ENCODE measurements around the gene GTF2H1.
A peak's percentile ranks its signal among the peaks of the same experiment; 100 is the strongest.

GTF2H1 gene

DNA sequence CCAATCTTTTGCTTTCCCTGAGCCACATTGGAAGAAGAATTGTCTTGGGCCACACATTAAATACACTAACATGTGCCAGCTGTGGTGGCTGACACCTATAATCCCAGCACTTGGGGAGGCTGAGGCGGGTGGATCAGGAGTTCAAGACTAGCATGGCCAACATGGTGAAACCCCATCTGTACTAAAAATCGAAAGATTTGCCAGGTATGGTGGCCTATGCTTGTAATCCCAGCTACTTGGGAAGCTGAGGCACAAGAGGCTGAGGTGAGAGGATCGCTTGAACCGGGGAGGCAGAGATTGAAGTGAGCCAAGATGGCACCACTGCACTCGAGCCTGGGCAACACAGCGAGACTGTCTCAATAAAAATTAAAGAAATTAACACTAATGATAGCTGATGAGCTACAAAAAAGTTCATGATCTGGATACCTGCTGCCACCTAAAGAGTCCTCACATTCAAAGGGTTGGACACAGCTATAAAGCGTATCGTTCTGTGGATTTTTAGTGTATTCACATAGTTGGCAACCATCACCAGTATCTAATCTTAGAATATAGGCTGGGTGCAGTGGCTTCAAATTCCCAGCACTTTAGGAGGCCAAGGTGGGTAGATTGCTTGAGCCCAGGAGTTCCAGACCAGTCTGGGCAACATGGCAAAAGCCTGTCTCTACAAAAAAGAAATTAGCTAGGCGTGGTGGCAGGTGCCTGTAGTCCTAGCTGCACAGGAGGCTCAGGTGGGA lies 86.4 kb downstream of the GTF2H1 start:
- Mint-ChIP-seq H3K27ac (no peak overlapping the region), H3K9me3 (no peaks in the 10 kb centered on the region), H3K4me1 (peaks cover 9% of the 10 kb centered on the region), H3K27me3 (no peaks in the 10 kb centered on the region), H3K36me3 (ENCODE audit: low read depth) (peaks cover 32% of the 10 kb centered on the region), H3K4me3 (no peak overlapping the region)
- peak; percentile 27 for DNase-seq
- ATAC-seq: peak; percentile 40

DNA sequence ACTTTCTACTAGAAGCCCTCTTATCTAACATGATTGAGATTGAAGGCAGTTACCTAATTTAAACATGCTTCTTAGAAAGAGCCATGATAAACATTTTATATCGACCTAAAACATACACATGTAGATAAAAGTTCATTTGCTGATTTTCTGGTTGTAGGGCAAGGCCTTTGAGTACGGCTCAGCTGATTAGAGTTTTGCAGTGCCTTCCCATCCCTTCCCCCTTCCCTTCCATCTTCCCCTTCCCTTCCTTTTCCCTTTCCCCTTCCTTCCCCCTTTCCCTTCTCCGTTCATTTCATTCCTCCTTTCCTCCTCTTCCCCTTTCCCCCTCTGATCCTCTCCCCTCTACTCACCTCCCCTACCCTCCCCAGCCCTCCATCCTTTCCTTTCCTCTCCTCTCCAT lies 94.1 kb downstream of the GTF2H1 start:
- no peak overlapping the region for H3K4me3 Mint-ChIP-seq
- no peaks in the 10 kb centered on the region for H3K36me3 Mint-ChIP-seq (ENCODE audit: low read depth)
- DNase-seq (no peak), ATAC-seq (no peak)
- peaks cover 11% of the 10 kb centered on the region for H3K4me1 Mint-ChIP-seq
- no peaks in the 10 kb centered on the region for H3K9me3 Mint-ChIP-seq
- H3K27ac Mint-ChIP-seq: no peak overlapping the region
- no peaks in the 10 kb centered on the region for H3K27me3 Mint-ChIP-seq
